HPDE6-E6E7 (cell line): ENCODE data around the gene STX8.
"Not testable (repeated sequence)": the region's sequence is repeated elsewhere in the genome, so short reads cannot be mapped to it uniquely, and the experiment has no call there.

Source experiments
- DNase-seq: peaks from one replicate; pipeline ENCODE4 v3.0.0; 2011; ENCODE audit warnings: missing footprints; ENCODE audit errors: extremely low spot score

The STX8 gene

DNA sequence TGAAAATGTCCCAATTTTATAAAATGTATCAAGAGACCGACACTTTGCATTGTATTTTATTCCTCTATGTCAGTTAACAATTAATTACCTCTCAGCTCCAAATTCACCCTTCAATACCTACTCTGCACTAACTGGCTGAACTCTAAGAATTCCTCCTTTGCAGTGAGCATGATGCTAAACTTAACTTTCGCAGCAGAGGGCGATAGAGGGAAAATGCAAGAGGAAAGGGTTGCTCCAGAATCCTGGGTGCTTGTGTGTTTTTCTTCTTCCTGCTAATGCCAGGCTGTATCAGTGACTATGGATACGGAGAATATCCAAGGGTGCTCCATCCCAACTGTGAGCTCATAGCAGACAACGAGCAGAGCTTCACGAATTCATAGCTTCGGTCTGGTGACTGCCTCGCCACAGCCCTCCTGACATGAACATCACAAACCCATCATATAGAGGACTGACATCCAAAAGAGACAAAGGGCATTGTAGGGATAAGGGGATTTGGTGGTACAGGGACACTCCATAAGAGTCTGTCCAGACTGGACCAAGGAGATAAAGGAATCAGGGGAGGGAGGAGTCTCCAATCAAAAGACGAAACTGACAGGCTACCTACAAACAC, 172.9 kb downstream of the STX8 start:
- no peak for DNase-seq

DNA sequence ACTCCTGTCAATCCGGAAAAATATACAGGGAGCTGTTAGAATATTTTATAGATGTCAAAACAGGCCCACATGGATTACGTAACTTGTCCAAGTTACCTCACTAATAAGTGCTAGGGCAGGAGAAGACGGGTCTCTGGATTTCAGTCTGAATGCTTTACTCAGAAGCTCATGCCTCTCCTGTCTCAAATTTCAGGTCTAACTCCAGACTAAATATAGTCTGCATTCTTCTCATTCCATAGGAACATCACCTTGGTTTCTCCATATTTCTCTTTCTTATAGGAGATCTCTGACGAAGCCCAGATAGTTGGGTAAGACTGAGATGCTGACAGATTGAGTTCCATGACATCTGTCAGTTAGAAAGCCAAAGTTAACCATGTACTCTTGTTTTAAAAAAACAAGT, 174.2 kb downstream of the STX8 start:
- peak; percentile 17 for DNase-seq

DNA sequence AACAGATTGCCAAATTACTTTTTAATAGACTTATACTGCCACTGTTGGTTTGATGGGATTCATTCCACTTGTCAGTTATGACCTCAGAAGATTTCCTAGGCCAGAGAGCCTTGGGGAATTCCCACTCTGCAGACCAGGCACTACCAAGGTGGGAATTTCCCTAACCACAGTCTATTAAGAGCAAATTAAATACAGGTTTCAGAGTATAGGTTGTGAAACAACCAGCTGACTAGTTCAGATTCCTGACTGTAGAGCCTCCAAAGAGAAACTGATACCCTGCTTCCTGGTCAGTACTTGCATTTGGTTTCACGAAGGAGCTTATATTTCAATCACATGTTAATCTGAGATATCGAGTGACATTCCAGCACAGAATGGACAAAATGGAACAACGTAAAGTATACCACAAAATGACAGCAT, 186.5 kb downstream of the STX8 start:
- peak; percentile 77 for DNase-seq

DNA sequence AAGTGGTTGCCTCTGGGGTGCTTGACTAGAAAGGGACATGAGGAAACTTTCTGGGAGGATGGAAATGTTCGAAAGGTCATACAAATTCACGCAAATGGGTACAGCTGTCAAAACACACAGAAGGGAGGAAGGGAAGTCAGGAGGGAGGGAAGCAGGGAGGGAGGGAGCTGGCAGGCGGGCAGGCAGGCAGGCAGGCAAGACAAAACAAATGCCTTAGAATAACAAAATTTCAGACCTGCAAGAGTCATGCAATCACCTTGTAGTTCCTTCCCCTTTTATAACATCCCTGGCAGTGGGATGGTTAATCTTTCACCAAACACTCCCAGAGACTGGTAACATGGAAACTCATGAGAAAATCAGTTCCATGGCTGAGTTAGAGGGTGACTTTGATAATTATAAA, 189.2 kb downstream of the STX8 start:
- no peak for DNase-seq

GRCh38 chr17:9383826-9384225, 191.8 kb downstream of the STX8 start:
- no peak for DNase-seq

DNA sequence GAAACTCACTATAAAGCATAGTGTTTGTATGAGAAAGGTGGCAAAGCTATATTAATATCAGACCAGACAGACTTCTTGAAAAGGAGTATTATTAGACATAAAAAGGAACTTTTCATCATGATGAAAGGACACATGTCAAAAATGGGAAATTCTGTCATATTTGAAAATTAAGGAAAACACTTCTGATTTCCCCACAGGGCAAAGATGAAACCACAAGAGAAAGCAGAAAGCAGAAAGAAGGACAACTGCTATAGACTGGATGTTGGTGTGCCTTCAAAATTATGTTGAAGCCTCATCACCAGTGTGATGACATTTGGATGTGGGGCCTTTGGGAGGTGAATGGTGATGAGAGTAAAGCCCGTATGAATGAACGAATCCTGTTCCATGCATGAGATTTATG, 193.0 kb downstream of the STX8 start:
- no peak for DNase-seq

- no peak for DNase-seq
These were observed 194.6 kb downstream of the STX8 start for GRCh38 chr17:9381068-9381467.

- DNase-seq: no peak
These were observed 195.3 kb downstream of the STX8 start for GRCh38 chr17:9380361-9380760.

GRCh38 chr17:9376177-9376576, 199.4 kb downstream of the STX8 start:
- DNase-seq: not testable (repeated sequence)

GRCh38 chr17:9371019-9371418, 204.6 kb downstream of the STX8 start:
- DNase-seq: peak; percentile 55

DNA sequence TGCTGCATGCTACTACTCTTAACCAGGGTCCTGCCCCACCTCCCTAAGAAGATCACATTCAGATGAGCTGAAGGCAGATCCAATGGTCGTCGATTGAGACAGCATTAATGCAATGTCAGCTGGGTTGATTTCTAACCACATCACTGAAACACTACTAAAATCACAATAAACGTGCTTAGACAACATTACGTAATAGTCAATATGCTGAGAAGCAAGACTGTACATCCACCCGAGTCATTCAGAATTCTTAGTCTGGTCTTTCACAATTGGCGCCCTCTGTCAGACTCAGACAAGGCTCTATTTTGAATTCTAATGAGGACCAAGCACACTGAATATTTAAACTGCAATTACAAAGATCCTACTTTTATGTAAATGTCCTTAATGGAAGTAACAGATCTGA, 205.2 kb downstream of the STX8 start:
- DNase-seq: no peak

DNA sequence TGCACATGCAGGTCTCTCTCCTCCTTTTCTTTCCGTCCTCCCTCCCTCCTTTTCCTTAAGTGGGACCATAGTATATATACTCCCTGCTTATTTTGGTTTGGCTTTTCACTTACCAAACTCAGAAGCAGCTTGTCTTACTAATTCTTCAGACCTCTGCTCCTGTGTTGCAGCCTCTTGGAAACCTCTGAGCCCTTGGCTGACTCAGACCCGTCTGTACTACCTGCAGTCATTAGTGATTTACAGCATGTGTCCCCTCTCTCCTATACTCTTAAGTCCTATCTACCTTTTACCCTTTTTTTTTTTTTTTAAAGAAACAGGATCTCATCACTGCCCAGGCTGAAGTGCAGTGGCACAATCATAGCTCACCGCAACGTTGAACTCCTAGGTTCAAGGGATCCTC, 207.0 kb downstream of the STX8 start:
- no peak for DNase-seq

DNA sequence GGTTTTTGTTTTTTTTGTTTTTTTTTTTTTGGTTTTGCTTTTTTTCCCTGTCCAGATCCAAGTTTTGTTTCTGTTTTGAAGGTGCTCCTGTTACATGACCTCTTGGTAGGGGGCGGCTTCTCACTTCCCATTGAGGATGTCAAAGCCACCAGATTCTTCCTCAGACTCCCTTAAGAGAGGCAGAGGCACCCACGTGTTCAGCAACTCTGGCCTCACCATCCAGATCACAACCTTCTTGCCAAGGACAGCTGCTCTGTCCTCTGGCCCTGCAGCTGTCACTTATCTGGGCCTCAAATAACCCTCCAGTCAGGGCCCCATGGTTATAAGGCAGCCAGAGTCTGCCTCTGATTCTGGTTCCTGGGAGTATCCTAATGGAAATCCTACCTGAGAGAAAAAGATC, 208.5 kb downstream of the STX8 start:
- DNase-seq: no peak

DNA sequence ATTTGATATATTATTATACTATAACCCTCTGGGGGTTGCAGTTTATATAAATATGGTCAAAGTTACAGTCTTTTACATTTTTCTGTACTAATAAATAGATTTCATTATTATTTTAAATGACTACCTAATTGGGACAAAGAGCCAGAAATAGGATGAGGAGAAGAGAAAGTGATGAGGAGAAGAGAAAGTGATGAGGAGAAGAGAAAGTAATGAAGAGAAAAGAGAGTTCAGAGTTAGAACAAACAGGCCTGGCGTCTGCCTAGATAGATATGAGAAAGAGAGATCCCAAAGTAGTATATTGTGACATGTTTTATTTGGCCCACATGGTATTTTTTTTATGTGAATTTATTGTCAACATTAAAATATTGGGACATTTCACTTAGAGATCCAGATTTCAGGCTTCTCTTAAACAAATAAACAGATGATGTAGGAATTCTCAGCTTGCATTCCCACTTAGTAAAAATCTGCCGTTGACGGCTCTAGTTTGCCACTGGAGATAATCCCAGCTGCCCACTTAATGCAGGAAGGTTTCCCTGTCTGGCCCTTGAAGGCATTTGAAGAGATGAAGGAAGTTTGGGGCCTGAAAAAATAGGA, 210.7 kb downstream of the STX8 start:
- DNase-seq: no peak

DNA sequence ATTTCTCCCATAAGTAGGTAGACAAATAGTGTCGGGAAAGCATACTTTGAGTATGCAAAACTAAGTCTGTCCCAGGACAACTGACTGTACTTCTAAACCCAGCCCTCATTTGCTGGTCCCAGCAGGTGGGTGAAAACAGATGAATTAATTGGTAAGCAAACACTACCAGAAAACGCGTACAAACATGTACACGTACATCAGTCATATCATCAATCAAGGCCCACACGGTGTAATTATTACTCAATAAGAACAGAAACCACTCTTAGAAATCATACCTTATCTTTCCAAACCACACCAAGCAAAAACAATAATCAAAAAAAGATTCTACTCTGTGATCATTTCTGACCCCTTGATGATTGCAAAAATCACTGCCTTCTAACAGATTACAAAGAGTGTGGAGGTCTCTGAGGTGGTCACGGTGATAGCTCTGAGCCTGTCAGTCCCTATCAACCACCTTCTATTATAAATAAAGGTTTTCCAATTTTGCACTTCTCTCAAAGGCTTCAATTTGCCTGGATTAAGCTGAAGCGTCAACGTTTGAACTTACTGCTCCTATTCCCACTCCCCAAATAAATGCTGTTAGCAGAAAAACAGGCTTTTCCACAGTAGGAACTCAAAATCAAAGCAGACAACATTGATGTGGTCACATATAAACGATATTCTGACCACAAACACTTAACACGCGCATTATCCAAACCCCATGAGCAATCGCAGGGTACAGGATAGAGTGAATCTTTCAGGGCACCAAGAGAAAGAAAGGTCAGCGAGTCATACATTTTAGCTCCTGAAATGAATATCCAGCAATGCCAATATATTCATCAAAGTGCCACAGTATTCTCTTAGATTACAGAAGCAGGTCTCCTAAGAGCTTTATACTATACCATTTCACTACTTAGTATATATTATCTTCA, 211.9 kb downstream of the STX8 start:
- DNase-seq: peak; percentile 11

GRCh38 chr17:9361188-9361955, 214.2 kb downstream of the STX8 start:
- DNase-seq: no peak

- no peak for DNase-seq
These were observed 214.9 kb downstream of the STX8 start for GRCh38 chr17:9360677-9361081.

- no peak for DNase-seq
These were observed 219.1 kb downstream of the STX8 start for GRCh38 chr17:9356488-9356911.

DNA sequence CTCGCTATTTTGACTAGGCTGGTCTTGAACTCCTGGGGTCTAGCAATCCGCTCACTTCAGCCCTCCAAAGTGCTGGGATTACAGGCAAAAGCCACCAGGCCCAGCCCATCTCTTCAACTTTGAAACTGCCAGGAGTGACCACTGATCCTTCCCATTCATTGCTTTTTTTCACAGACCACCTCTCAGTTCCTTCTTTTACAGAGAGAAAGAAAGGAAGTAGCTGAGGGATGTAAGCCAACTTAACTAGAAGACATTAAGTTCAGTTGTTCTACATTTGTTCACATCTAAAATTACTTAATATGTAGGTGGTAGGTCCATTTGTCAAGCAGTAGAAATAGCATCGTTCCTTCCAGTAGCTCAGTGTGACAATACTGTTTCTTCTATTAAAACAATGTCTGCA, 219.8 kb downstream of the STX8 start:
- DNase-seq: no peak

DNA sequence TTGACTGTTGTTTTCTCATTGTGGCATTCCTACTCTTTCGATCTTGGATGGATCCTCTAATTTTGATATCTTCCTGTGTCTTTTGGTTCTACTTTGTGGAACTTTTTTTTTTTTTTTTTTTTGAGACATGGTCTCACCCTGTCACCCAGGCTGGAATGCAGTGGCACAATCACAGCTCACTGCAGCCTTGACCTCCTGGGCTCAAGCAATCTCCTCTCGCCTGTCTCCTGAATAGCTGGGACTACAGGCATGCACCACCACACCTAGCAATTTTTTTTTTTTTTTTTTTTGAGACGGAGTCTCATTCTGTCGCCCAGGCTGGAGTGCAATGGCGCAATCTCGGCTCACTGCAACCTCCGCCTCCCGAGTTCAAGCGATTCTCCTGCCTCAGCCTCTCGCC, 220.4 kb downstream of the STX8 start:
- DNase-seq: not testable (repeated sequence)

DNA sequence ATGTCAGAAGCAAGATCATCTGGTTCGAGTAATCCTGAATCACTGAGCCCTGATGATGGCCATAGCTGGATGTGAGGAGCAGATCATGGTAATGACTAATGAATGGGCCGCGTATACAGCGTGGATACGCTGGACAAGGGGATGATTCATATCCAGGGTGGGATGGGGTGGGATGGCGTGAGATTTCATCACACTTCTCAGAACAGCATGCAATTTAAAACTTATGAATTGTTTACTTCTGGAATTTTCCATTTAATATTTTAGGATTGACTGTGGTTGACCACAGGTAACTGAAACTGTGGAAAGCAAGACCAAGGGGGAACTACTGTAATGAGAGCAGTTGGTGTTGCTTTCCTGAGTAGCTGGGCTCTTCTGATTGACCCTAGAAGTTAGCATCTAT, 225.5 kb downstream of the STX8 start:
- peak; percentile 26 for DNase-seq

- no peak for DNase-seq
These were observed 229.2 kb downstream of the STX8 start for GRCh38 chr17:9346296-9346926.
